Measurements from ENCODE around the gene GATAD2B. TPM values are rescaled to one million over a fixed set of nuclear protein-coding genes. Genes with fewer than 3 reads are reported as not detected.
A peak's percentile ranks its signal among the peaks of the same experiment; 100 is the strongest.

GATAD2B gene
- total and polyA plus RNA-seq, 2 of the 4 experiments (the other 2 are of a cell fraction), result 3.8 to 6.2 TPM

- H3K9me3 ChIP-seq (ENCODE audit: control insufficient read depth, insufficient read depth, low read length), result no peaks in the 10 kb centered on the region
- peak; percentile 70 for ATAC-seq (ENCODE audit: low read depth)
- intact Hi-C loops (cut with micrococcal nuclease), result no loop called here
- peak overlapping the region; percentile 69 for H3K27ac ChIP-seq (ENCODE audit: insufficient read depth, low read length)
- peak overlapping the region; percentile 40; the same call in 1 of the 2 replicates for H2BK20ac ChIP-seq (ENCODE audit: low read depth, low read length)
- peak overlapping the region; percentile 24 for H2BK120ac ChIP-seq (ENCODE audit: low read depth, low read length)
- peak overlapping the region; percentile 98 for H3K4me2 ChIP-seq (ENCODE audit: low read depth, low read length)
- H4K91ac ChIP-seq (ENCODE audit: insufficient read depth, low read depth, low read length), result peak overlapping the region; percentile 46; the same call in 1 of the 2 replicates
- CTCF ChIA-PET, result interaction anchor here (1.1 kb wide), 1 partner anchor 211 kb away, joined by 3 read pairs; no protein-coding TSS in a partner anchor
- H2BK5ac ChIP-seq (ENCODE audit: low read depth, low read length, poor library complexity, severe bottlenecking), result peak overlapping the region; percentile 68
- H3K4me1 ChIP-seq (ENCODE audit: control insufficient read depth, insufficient read depth, low read length), result peaks cover 4% of the 10 kb centered on the region; the same call in 1 of the 2 replicates
- H4K8ac ChIP-seq (ENCODE audit: low read depth in 2 of 2, low read length in 2 of 2), result peak overlapping the region; percentile 44 to 85; a peak in 2 of 4 replicates
- H3K27me3 ChIP-seq (ENCODE audit: control insufficient read depth, insufficient read depth, low read length), result no peaks in the 10 kb centered on the region
- peak overlapping the region; percentile 52; the same call in 1 of the 2 replicates for H3K14ac ChIP-seq (replicated peaks; ENCODE audit: low read depth, low read length)
- H2BK15ac ChIP-seq (ENCODE audit: low read depth, low read length), result no peak overlapping the region
- 1% methylated on average over 37 of the region's 83 CpGs; no CpG with 5 or more reads in 1 of the 2 experiments for WGBS, 2 experiments (ENCODE audit: extremely low coverage in 2 of 2, insufficient read length in 1 of 2)
- no TSS peak for BruUV-seq (replicated peaks)
- dilution Hi-C loops (cut with HindIII; ENCODE audit: low sequenced_read_pairs, unreplicated experiment), result no loop called here
- H3K4me3 ChIP-seq (ENCODE audit: insufficient read depth, low read depth, low read length), result peak overlapping the region; percentile 84
- peak overlapping the region; percentile 49 for H3K4ac ChIP-seq (ENCODE audit: low read depth, low read length)
- H3K56ac ChIP-seq (ENCODE audit: extremely low read depth, insufficient read depth, low read length), result 0 out of 2 replicates have a peak overlapping the region, but pooled peaks have one; percentile 35
- peak overlapping the region; percentile 84 for H3K9ac ChIP-seq (ENCODE audit: low read depth, low read length)
- in situ Hi-C loops (cut with MboI; ENCODE audit: low sequenced_read_pairs), result no loop called here
- H3K23ac ChIP-seq (ENCODE audit: low read depth, low read length), result peak overlapping the region; percentile 68
- no peaks in the 10 kb centered on the region for H4K20me1 ChIP-seq (ENCODE audit: insufficient read depth, low read length)
- 0 out of 2 replicates have a peak overlapping the region, but pooled peaks have one; percentile 6 for H2AK5ac ChIP-seq (ENCODE audit: low read depth, low read length)
- TF ChIP-seq MXI1 (IDR thresholded peaks at IDR 0.05; ENCODE audit: borderline replicate concordance, low read depth, low read length), result peak; percentile 57; the same call in 1 of the 2 replicates
- no peak for TF ChIP-seq CHD1 (IDR thresholded peaks at IDR 0.05; ENCODE audit: low read depth, low read length)
- TF ChIP-seq RFX5 (IDR thresholded peaks at IDR 0.05; ENCODE audit: low read depth, low read length), result no peak
- TF ChIP-seq BHLHE40 (IDR thresholded peaks at IDR 0.05; ENCODE audit: low read depth, low read length), result 0 out of 2 replicates have a peak, but pooled peaks have one; percentile 17
- DNase-seq, result peak; percentile 50
- peak overlapping the region; percentile 61; the same call in 1 of the 2 replicates for H4K5ac ChIP-seq (ENCODE audit: low read depth, low read length)
- H3K79me1 ChIP-seq (ENCODE audit: low read depth in 1 of 2, low read length in 2 of 2), result peaks cover 0 to 8% of the 10 kb centered on the region in 2 experiments; a peak in 1 of 4 replicates
- H3K36me3 ChIP-seq (ENCODE audit: control insufficient read depth, insufficient read depth, low read length), result peaks cover 31% of the 10 kb centered on the region
- no peaks in the 10 kb centered on the region; the same call in 1 of the 2 replicates for H3K9me1 ChIP-seq (ENCODE audit: insufficient read depth, low read length)
- peak overlapping the region; percentile 87 for H2AK9ac ChIP-seq (replicated peaks; ENCODE audit: low read depth, low read length, poor library complexity)
- peak overlapping the region; percentile 85 for H2AFZ ChIP-seq (replicated peaks; ENCODE audit: low read length, poor library complexity)
- POLR2A ChIA-PET (ENCODE audit: unreplicated experiment), result interaction anchor here (0.7 kb wide), 1 partner anchor 8 kb away, joined by 3 read pairs; no protein-coding TSS in a partner anchor
- H3K18ac ChIP-seq (ENCODE audit: low read depth, low read length), result peak overlapping the region; percentile 80
Observed at GRCh38 chr1:153775458-153776327, 147.1 kb downstream of the GATAD2B start.
